HG03571 (cell line): ENCODE data around the gene TFDP1.
"Not testable (repeated sequence)": the region's sequence is repeated elsewhere in the genome, so short reads cannot be mapped to it uniquely, and the experiment has no call there.

ENCODE experiments used
- ATAC-seq: cut with Tn5 transposase; IDR thresholded peaks from one replicate; pipeline ENCODE4 v1.9.1; 2021; ENCODE audit not compliant: unreplicated experiment

Gene TFDP1

GRCh38 chr13:113548778-113549621 is 35.6 kb upstream of the TFDP1 start:
- ATAC-seq = no peak

- ATAC-seq = no peak
Observed at GRCh38 chr13:113550453-113550852, 34.1 kb upstream of the TFDP1 start.

DNA sequence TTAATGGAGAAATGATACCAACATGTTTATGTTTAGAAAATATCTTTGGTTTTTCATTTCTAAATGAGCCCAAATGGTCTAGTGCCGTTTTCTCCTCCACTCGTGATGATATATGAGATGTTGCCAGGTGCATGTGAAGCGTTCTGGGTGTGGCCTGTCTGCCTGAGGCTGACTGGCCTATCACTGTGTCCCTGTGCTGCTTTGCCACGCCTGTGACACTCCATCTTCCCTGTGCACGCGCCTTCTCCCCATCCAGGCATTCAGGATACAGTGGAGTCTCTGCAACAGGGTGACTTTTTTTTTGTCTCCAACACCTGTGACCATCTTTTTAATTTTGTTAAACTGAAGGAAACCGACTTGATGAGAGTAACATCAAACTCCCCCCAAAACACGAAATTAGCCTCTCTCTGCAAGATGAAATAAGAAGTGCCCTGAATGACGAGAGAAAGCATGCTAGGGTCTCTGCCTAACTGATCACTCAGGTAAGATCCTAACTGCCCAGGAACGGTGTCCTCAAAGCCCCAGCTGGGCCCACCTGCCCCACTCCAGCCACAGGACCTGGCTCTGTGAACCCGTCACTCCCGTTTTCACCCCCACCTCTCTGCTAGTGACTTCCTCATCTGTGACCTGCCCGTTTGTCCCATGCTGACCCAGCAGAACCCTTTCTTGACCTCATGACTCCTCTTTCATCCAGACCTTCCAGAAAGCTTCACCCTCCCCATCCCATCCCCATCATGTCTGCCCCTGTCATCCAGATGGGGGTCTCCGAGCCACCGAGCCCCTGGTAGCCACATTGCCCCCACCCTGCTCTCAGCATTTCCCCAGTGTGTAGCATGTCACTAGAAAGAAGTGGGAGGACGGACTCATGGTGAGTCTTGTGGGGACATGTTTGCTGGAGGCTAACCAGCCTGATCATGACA is 33.2 kb upstream of the TFDP1 start:
- no peak for ATAC-seq

DNA sequence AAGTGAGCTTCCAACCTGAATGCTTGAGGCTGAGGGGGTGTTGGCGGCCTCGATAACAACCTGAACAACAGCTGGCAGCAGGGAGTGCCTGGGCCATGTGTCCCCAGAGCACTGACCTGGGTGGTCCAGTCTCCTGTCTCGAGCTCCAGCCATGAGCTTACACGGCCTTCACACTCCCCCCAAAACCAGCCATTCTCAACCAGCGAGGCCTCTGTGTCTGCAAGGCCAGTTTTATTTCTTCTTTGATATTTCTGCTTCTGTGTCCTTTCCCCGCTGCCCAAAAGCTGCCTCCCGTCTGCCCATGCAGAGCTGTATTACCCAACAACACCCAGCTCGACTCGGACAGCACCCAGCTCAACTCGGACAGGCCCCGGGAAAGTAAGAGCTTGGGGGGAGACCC is 32.5 kb upstream of the TFDP1 start:
- no peak for ATAC-seq

GRCh38 chr13:113552786-113553434 is 31.6 kb upstream of the TFDP1 start:
- ATAC-seq = no peak

DNA sequence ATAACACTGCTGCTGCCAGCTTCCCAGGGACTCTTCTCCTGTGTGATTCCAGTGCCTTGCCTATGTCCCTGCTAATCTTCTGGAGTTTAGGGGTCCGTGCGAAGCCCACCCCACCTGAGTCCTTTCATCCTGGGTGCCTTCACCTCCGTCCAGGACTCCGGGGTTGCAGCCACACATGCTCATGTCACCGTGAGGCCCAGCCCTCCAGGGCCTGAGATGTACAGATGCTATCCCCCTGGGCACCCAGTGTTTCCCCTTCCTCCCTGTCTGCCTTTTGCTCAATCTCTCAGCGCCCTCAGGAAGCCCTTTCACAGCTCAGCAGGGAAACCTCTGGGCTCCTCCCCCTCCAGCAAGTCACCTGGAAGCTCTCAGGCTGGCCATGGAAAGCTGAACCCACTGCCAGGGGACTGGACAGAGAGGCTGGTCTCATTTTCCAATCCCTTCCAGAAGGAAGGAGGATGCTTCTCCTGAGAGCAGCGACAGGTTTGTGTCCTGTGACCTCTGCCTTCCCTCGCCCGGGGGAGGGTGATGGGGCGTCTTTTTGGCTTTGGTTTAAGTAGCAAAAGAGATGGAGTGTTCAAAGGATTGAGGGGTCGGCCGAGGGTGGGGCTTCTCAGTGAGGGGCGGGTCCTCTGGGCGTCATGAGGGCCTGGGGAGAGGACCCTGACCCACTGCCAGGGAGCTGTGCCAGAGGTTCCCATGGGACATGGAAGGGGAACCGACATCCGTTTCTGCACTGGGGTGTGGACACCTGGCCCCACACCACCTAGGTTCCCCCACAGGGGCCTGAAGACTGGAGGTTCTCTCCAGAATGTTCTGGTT is 30.8 kb upstream of the TFDP1 start:
- no peak for ATAC-seq

- ATAC-seq = no peak
Observed at GRCh38 chr13:113554333-113554700, 30.2 kb upstream of the TFDP1 start.

GRCh38 chr13:113555141-113555540 is 29.4 kb upstream of the TFDP1 start:
- no peak for ATAC-seq

GRCh38 chr13:113557013-113557412 is 27.5 kb upstream of the TFDP1 start:
- ATAC-seq = no peak

- ATAC-seq = no peak
Observed at GRCh38 chr13:113558461-113558860, 26.1 kb upstream of the TFDP1 start.

- no peak for ATAC-seq
Observed at GRCh38 chr13:113559061-113559460, 25.5 kb upstream of the TFDP1 start.

- ATAC-seq = no peak
Observed at GRCh38 chr13:113559901-113560644, 24.5 kb upstream of the TFDP1 start.

- no peak for ATAC-seq
Observed at GRCh38 chr13:113560645-113561416, 23.7 kb upstream of the TFDP1 start.

DNA sequence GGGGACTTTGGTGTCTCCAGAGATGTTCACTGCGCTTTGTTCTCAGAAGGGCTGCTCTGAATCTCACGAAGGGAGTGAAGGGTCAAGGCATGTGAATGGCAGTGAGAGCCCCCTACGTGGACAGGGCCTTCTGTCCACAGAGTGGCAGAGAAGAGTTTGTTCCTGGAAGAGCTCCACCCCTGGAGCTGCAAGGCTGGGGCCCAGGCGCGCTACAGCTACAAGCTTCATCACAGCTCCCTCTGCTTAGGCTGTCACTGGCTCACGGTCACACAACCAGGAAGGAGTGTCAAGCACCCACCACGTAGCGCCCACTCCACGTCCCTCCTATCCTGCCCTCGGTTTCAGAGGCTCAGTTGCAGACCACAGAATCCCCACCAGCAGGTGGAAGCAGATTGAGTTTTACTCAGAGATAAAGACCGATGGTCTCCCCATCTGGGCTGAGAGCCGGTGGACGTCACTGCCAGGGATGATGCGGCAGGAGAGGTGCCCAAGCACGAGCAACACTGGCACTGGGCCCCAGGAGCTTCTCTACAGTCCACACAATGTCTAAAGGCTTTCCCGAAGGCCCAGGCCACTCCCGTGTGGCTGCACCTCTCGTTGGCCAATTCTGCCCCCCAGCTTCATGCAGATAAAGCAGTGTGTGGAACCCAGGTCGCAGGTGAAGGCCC is 23.0 kb upstream of the TFDP1 start:
- no peak for ATAC-seq

DNA sequence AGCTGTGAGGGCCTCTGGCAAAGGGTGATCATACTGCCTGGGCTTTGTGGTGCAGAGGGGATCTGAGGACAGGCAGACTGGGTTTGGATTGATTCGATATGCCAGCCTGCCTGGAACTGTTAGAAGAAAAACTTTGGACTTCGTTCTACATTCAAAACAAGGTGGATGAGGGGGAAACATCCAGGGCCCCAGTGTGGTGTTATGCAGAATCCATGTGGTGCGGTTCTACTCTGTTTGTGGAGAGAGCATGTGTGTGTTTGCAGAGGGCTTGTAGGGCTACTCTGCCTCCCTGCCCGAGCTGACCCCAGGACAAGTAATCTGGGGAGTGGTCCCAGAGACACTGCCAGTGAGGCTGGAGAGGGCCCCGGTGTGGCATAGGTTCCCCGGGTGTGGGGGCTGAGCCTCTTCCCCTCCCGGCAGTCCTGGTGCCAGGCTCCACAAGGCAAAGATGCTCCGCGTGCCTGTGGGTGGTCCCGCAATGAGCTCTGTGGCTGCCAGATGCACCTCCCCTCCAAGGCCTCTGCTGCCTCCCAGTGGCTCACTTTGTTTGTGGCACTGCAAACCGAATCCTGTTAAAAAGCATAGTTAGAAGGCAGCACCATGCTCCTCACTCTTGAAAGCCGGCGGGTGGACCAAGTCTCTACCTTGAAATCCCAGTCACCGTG is 22.3 kb upstream of the TFDP1 start:
- ATAC-seq = no peak

GRCh38 chr13:113562844-113563243 is 21.7 kb upstream of the TFDP1 start:
- no peak for ATAC-seq

- not testable (repeated sequence) for ATAC-seq
Observed at GRCh38 chr13:113563511-113563910, 21.0 kb upstream of the TFDP1 start.
